ENCODE data around the gene NOL3.

NOL3 gene

DNA sequence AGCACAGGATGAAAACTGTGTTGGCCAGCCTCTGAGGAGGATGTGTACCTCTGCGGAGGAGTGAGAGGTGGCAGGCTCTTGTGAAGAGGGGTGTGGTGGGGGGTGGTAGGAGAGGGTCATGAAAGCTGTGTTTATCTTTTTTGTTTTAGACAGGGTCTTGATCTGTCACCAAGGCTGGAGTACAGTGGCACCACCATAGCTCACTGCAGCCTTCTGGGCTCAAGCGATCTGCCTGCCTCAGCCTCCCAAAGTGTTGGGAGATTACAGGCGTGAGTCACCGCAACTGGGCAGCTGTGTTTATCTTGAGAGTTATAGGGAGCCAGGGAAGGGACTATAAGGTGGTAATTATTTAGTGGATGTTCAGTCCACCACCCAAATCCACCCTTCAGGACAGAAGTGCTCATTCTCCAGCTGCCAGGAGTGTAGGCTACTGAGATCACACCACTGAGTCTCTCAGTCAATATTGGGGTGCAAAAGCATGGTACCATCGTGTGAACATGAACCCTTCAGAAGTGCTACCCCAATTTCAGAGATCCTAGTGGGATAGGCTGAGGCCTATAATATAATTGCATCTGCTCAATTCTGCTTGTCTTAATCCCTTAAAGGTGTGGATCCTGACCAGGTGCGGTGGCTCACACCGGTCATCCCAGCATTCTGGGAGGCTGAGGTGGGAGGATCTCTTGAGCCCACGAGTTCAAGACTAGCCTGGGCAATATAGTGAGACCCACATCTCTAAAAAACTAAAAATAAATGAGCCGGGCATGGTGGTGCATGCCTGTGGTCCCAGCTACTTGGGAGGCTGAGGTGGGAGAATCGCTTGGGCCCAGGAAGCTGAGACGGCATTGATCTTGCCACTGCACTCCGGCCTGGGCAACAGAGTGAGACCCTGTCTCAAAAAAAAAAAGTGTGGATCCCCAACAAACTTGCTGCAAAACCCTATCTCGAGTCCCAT is 20.4 kb downstream of the NOL3 start:
- DNase-seq: no peak

DNA sequence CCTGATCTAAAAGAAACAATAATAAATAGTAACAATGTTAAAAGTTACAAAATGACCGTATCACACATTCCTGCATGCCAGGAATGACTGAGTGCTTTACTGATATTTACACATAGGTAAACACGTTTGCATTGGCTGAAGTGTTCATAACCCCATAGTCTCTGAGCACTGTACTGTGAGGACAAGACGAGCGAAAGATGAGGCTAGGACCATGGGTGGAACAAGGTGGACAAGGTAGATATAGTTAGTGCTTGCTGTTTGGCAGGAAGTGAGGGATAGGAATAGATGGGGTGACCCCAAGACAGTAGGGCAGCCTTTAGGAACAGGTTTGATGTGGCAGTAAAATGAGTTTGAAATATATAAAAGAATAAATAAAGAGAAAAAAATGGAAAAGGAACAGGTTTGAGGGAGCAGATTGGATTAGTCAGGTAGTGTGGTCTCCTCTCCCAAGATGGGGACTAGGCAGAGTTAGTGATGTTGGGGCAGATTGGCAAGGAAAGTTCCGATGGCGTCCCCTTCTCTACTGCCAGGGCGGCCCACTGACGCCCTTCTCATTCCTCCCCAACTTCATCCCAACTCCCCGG is 21.2 kb downstream of the NOL3 start:
- DNase-seq: no peak

DNA sequence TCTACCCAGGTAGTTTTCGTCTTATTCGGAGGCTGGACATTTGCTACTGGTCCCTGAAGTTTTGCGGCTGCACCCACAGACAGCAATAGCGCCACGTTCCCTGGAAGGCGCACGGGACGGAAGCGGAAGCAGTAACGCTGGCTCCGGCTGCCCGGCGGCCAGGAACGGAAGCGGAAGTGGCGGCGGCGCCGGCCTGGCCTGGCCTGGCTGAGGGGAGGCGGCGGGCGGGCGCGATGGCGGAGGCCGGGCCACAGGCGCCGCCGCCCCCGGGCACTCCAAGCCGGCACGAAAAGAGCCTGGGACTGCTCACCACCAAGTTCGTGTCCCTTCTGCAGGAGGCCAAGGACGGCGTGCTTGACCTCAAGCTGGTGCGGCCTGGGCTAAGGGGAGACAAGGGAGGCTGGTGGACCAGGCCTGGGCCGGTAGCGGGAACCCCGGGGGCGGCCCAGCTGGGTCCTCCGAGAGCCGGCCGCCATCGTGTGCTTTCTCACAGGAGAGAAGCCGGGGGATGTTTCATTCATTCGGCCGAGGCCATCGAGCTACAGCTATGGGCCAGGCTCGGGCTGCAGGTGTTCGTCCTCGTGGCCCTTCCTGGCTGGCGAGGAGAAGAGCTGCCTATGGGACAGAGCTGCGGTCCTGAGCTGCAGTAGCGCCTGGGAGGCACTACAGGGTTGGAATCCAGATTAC is 21.8 kb downstream of the NOL3 start, which contains the start of gene E2F4:
E2F4 (plus strand) TSS at position 161 of the 687 bp plus-strand sequence; CDS start at position 234, 73 bp downstream.
- peak; percentile 86 for DNase-seq

DNA sequence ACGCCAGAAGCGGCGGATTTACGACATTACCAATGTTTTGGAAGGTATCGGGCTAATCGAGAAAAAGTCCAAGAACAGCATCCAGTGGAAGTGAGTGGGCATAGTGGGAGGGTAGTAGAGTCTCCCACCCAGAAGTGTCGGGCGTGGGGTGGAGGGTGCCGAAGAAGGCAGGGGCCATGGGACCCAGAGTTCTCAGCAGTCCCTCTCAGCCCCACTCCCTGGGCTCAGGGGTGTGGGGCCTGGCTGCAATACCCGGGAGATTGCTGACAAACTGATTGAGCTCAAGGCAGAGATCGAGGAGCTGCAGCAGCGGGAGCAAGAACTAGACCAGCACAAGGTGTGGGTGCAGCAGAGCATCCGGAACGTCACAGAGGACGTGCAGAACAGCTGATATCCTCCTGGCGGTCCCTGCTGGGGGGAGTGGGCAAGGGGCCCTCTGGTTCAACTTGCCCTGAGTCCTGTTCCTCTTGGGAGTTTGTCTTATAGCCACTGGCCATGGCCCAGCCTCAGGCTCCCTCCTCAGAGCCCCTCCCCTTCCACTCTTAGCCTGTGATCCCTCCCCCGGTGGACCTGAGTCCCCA is 22.5 kb downstream of the NOL3 start:
- DNase-seq: no peak

DNA sequence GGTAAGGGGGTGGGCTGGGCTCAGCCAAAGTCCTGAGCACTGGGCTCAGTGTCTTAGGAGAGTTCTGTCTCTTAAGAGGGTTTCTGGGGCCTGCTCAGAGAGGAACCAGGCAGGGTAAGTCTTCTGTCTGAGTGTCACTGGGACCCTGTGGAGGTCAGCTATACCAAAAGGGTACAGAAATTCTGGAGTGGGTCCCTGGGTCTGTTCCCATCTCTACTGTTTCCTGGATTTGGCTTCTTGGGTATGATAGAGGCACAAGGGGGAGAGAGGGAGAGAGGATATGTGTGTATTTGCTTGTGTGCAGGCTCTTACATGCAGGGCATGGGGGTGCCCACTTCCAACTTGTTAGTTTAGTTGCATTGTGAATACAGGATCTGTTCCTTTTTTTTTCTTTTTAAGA is 23.2 kb downstream of the NOL3 start:
- no peak for DNase-seq

DNA sequence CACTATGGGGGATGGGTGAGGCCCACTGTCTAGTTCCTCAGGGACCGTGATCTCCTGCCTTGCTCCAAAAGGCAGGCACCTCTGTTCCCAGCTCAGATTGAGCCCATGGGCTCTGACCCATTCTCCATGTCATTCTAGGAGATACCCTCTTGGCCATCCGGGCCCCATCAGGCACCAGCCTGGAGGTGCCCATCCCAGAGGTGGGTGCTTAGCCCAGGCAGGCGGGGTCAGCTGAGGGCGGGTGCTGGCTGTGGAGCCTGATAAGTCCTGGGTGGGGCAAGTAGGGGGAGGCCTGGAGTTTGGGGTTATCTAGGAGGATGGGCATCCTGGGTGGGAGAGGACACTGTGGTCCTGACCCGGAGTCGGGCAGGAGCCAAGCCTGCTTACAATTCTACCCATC is 23.9 kb downstream of the NOL3 start:
- no peak for DNase-seq

DNA sequence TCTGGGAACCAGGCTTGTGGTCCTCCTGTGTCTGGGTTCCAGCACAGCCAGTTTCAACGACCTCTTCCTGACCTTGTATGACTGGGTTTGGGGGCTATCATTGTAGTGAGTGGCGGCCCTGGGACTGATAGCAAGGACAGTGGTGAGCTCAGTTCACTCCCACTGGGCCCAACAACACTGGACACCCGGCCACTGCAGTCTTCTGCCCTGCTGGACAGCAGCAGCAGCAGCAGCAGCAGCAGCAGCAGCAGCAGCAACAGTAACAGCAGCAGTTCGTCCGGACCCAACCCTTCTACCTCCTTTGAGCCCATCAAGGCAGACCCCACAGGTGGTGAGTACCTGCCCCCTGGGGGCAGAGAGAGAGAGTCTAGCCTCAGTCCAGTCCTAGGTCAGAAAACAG is 25.3 kb downstream of the NOL3 start:
- no peak for DNase-seq

DNA sequence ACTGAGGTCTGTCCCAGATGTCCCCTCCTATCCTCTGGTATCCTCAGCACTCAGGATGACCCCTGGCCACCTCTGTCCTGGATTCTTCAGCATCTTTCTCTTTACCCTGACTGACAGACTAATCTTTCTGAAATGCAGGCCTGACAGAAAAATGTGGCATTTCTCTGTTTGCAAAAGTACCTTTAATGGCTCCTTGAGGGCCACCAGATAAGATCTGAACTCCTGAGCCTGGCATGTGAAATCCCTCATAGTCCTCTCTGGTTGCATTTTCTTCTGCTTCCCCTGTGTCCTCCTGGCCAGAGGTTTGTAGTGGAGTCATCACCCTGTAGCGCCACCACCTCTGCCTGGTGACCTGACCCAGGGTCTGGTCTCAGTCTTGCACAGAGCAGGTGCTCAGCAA is 26.5 kb downstream of the NOL3 start:
- no peak for DNase-seq

DNA sequence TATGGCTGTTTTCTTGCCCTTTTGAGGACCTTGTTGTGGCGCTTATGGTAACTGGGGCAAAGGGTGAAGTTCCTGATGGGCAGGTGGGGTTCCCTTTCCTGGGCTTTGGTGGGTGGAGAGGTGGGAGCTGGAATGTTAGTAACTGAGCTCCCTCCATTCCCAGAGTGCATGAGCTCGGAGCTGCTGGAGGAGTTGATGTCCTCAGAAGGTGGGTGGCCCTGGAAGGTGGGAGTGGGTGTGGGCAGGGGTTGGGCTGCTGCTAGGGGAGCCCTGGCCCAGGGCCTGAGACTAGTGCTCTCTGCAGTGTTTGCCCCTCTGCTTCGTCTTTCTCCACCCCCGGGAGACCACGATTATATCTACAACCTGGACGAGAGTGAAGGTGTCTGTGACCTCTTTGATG is 27.4 kb downstream of the NOL3 start:
- DNase-seq: no peak

DNA sequence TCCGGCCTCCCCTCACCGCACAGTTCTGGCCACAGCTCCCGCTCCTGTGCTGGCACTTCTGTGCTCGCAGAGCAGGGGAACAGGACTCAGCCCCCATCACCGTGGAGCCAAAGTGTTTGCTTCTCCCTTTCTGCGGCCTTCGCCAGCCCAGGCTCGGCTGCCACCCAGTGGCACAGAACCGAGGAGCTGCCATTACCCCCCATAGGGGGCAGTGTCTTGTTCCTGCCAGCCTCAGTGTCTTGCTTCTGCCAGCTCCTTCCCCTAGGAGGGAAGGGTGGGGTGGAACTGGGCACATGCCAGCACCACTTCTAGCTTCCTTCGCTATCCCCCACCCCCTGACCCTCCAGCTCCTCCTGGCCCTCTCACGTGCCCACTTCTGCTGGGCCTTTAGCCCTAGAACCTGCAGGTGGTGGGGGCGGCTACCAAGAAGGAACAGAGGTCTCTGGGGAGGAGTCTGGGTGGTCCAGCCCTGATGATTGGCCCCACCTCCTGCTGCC is 27.9 kb downstream of the NOL3 start:
- DNase-seq: no peak

DNA sequence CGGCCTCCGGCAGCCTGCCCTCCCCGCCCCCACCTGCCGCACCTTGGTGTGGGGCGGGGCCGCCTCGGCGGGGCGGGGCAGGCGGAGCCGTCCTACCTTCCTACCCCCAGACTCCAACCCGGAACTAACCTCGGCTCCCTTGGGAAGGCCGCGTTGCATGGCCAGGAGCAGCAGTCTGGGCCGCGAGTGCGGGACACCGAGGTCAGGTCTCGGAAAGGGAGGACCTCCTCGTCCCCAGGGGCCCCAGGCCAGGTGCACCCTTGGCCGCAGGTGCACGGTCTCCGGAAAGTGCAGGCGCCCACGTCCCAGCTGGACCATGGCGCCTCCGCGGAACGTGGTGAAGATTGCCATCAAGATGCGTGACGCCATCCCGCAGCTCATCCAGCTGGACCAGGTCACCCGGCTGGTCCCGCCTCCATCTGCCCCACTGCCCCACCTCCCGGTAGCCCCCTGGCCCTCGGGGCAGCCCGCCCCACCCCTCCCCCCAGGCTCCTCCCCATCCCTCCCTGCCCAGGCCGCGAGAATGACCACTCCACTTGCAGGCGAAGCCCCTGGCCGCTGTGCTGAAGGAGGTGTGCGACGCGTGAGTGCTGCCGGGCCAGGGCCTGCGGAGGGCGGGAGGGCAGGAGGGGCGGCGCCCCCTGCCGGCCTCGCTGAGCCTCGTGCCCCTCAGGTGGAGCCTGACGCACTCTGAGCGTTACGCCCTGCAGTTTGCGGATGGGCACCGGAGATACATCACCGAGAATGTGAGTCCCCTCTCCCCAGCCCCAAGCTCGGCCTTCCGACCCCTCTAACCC is 28.9 kb downstream of the NOL3 start, which contains the start of gene ELMO3:
ELMO3 (plus strand) TSS at position 121 of the 797 bp plus-strand sequence; CDS start at position 317, 196 bp downstream.
- DNase-seq: no peak

DNA sequence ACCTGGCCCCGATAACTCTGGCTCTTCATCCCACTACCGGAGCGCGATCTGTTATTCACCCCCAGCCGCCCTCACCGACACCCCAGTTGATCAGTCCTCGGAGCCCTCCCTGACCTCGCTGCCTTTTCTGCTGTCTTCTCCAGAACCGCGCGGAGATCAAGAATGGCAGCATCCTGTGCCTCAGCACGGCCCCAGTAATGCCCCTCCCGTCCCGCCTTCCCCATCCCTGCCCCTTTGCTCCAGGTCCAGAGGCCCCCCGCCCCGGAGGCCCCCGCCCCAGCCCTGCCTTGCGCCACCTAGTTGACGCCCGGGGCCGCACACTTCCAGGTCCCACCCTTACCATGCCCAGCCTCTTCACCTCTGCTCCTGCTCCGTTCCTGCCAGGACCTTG is 29.5 kb downstream of the NOL3 start:
- no peak for DNase-seq

DNA sequence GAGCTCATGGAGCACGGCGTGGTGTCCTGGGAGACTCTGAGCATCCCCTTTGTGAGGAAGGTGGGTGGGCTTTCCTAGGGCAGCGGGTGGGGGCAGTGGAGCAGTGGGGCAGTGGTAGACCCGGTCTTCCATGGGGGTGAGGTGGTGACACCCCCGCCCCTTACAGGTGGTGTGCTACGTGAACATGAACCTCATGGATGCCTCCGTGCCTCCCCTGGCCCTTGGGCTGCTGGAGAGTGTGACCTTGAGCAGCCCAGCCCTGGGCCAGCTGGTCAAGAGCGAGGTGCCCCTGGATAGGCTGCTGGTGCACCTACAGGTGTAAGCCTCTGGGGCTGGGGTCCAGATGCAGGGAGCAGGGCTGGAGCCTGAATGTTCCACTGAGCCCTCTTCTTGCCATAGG is 30.2 kb downstream of the NOL3 start:
- no peak for DNase-seq

DNA sequence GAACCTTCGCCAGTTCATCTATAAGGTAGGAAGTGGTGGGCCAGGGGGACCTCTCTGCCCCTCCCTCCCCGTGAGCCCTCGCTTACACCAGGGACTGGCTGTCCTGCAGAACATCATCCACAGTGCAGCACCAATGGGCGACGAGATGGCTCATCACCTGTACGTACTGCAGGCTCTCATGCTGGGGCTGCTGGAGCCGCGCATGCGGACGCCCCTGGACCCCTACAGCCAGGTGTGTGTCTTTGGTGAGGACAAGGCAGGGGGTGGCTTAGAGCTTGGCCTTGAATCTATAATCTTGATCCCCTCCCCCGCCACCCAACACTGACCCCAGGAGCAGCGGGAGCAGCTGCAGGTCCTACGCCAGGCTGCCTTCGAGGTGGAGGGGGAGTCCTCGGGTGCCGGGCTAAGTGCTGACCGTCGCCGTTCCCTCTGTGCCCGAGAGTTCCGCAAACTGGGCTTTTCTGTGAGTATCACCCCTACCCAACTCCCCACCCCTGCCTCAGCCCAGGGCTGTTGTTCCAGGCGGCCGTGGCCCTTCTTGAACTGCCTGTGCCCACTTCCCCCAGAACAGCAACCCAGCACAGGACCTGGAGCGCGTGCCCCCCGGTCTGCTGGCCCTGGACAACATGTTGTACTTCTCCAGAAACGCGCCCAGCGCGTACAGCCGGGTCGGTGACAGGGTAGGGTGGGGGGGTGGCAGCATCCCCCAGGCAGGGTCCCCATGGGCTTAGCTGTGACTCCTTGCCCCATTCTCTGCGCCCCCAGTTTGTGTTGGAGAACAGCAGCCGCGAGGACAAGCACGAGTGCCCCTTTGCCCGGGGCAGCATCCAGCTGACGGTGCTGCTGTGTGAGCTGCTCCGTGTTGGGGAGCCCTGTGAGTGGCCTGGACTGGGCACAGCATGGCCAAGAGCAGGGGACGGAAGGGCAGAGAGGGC is 31.3 kb downstream of the NOL3 start:
- DNase-seq: no peak

DNA sequence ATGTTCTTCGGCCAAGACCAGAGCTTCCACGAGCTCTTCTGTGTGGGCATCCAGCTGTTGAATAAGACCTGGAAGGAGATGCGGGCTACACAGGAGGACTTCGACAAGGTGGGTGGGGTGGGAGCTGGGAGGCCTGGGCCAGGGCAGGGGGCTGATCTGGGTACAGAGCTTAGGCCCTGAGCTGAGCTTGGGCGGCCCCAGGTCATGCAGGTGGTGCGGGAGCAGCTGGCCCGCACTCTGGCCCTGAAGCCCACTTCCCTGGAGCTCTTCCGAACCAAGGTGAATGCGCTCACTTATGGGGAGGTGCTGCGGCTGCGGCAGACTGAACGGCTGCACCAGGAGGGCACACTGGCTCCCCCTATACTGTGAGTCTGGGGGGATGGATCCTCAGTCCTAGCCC is 32.1 kb downstream of the NOL3 start:
- DNase-seq: no peak

DNA sequence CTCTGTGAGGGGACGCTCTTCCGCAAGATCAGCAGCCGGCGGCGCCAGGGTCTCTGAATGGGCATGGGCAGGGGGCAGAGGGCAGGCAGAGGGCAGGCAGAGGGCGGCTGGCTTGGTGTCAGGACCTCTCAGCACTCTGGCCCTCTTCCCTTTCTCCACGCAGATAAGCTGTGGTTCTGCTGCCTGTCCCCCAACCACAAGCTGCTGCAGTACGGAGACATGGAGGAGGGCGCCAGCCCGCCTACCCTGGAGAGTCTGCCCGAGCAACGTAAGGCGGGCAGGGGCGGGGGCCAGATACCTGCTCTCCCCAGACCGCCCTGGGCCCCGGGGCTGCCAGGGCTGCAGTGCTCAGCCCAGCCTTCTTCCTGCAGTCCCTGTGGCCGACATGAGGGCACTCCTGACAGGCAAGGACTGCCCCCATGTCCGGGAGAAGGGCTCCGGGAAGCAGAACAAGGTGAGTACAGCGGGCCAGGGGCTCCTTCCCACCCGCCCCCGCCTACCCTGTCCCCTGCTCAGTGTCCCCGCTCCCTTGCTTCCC is 32.7 kb downstream of the NOL3 start:
- no peak for DNase-seq

DNA sequence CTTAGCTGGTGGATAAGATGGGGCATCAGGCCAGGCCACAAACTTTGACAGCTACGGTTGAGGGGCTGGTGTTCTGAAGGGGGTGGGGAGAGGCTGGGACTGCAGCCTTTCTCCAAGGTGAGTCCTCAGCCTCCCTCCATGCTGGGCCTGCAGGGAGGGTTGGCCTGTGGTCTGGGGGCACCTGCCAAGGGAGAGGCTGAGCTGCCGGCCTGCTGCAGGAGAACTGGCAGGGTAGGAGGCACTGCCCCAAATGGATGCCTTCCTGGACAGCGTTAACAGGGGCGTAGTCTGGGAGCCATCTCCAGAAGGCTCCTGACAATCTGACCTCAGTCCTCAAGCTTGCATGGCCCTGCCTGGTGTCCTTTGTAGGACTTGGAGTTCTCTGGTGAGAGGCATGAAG is 33.7 kb downstream of the NOL3 start:
- DNase-seq: no peak

DNA sequence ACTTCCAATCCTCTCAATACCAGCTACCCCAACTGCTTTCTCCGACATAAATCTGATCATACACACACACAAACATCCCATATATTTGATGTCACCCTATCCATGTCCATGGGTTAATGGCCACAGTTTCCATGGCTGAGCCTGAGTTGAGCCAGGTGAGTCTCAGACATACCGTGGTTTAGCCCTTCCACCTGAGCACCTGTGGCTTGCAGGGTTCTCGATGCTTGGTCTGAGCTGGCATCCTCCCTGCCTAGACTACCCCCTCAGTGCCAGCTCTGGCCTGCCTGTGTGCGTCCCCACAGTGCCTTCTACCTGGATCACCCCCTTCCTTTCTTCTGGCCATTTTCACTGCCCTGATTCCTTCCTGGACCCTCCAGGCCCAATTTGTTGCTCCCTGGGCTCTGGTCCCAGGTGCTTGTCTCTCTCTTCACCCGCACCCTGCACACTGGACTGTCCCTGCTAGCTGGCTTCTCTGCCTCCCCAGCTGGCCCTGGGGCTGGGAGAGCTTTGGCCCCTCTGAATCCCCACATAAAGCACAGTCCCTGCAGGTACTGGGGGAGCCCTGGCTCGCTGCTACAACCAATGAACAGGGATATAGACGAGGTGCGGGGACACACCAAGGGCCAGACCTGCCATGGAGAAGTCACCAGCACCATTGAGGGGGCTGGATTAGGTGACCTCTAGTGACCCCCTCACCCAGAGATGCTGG is 35.9 kb downstream of the NOL3 start:
- no peak for DNase-seq

DNA sequence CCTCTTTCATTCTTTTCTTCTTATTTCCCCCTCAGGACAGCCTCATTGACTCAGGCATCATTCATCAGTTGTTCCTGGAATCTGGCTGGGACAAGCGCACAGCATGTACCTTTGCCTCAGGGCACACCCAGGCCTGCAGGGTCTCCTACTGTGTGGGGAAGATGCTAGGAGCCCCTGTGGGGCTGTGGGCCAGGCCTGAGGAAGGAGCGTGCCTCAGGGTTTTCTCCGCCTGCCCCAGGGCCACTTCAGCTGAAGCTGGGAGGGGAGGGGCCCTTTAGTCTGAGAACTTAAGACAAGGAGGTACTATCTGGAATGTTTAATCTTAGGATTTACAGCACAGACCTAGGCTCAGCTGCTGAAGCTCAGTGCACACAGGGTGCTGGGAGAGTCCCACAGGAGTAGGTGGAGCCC is 36.5 kb downstream of the NOL3 start:
- DNase-seq: no peak

Data from activated naive CD4-positive, alpha-beta T cell treated with anti-CD3 and anti-CD28 coated beads, Interleukin-2, amount 50 U/mL, for 16 hours (primary cell).